NCI-H1048 (cell line): ENCODE data around the gene CLASP1.
"Not testable (repeated sequence)": the region's sequence is repeated elsewhere in the genome, so short reads cannot be mapped to it uniquely, and the experiment has no call there.

Source experiments
- DNase-seq: peaks from one replicate; lab custom pipeline; 2025; lab: John Stamatoyannopoulos, UW

The CLASP1 gene

DNA sequence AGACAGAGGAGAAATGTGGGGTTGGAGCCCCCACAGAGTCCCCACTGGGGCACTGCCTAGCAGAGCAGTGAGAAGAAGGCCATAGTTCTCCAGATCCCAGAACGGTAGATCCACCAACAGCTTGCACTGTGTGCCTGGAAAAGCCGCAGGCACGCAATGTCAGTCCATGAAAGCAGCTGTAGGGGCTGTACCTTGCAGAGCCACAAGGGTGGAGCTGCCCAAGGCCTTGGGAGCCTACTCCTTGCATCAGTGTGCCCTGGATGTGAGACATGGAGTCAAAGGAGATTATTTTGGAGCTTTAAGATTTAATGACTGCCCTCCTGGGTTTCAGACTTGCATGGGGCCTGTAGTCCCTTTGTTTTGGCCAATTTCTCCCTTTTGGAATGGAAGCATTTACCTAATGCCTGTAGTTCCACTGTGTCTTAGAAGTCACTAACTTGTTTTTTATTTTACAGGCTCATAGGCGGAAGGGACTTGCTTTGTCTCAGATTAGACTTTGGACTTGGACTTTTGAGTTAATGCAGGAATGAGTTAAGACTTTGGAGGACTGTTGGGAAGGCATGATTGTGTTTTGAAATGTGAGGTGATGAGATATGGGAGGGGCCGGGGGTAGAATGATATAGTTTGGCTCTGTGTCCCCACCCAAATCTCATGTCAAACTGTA is 274.7 kb downstream of the CLASP1 start:
- not testable (repeated sequence) for DNase-seq

DNA sequence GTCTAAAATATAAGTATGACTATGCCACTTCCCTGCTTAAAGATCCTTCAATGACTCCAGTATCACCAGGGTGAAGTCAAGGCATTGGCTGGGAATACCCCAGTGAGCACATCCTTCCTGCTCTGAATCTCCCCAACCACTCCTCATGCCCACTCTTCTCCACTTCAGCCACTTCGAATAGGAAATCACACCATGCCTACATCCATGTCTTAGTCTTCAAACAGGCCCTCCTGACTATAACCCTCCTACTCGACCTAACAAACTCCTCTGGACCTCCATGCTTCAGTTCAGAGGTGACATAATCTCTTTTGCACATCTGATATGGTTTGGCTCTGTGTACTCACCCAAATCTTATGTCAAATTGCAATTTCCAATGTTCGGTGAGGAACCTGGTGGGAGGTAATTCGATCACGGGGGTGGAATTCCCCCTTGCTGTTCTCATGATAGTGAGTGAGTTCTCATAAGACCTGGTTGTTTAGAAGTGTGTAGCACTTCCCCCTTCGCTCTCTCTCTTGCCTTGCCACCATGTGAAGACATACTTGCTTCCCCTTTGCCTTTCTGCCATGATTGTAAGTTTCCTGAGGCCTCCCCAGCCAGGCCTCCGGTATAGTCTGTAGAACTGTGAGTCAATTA is 276.4 kb downstream of the CLASP1 start:
- DNase-seq: no peak

DNA sequence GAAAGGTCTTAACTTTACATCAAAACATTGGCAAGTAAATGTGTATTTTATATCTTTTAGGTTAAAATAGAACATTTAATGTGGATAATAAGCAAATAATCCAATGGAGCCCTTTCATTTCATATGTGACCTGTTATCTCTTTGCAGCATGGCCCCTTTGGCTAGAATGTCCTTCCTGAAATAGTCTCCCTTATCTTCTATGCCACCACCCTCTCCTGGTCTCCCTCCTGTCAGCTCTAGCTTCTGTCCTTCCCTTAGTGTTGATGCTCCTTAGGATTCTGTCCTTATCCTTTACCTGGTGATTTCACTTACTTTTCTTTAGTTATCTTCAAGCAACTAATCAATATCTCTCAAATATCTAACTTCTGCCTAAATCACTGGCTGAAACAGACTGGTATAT is 277.2 kb downstream of the CLASP1 start:
- DNase-seq: no peak

DNA sequence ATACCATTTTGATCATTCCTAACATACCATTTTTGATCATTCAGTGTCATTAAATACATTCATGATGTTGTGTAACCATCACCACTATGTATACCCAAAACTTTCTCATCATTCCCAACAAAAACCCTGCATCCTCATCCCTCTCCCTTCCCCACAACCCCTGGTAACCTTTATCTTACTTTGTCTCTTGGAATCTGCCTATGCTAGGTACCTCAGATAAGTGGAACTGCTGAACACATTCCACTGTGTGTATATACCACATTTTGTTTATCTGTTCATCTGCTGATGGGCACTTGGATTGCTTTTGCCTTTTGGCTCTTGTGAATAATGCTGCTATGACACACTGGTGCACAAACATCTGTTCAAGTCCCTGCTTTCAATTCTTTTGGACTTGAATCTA is 280.4 kb downstream of the CLASP1 start:
- no peak for DNase-seq

DNA sequence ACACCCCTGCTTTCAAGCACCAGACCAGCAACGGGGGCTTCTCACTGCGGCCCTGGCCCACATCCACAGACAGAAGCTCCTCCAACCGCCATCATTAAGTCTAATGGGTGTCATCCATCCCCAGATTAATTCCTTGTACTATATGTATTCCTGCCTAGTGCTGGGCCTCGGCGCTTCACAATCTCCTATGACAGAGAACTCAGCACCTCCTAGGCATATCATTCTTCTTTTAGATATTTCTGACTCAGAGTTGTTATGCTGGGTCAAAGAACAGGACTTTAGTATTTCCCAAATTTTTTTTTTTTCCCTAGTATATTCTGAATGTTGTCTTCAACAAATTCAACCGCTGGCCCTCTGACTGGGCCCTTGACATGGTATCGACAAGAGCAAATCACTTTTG is 281.1 kb downstream of the CLASP1 start:
- no peak for DNase-seq

DNA sequence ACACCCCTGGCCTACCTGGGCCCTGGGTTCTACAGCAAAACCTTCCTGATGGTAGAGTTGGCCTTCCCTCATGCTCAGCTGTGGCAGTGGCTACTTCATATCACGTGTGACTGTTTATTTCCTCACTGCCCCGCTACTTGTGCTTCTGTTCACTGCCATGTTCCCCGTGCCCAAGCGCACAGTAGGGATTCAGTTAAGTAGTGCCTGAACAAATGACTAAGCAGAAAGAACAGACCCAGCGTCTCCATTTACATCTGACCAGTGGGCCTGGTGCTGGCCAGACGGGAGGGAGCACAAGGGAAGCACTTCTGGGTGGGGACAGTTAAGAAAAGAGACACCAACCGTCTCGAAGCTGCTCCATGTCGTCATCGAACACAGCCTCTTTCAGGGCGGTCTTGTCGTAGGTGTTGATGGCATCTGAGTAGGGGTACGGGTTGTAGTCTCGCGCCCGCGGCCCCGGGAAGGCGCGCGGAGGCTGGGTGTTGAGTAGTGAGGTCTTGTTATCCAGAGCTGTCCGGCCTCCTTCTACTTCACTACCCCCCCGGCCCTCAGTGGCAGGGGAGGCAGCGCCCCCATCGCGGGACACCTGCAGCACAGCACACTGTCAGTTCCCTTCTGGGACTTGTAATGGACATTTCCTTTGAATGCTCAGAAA is 281.9 kb downstream of the CLASP1 start:
- DNase-seq: no peak

DNA sequence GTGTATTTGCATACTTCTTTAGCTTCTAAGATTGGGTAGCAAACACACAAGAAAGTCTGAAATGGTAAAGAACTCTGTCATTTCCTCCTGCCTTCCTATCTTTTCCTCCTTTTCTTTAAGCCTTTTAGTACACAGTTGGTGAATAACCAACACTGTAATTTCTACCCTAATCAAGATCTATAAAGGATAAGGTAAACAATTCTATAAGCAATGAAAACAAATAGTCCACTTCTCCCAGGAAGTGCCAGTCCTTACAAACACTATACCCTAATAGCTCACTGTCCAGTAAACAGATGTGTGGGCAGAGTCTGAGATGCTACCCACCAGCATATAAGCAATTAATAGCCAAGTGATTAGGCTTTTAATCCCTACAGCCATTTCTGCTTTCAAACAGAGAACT is 283.2 kb downstream of the CLASP1 start:
- no peak for DNase-seq

DNA sequence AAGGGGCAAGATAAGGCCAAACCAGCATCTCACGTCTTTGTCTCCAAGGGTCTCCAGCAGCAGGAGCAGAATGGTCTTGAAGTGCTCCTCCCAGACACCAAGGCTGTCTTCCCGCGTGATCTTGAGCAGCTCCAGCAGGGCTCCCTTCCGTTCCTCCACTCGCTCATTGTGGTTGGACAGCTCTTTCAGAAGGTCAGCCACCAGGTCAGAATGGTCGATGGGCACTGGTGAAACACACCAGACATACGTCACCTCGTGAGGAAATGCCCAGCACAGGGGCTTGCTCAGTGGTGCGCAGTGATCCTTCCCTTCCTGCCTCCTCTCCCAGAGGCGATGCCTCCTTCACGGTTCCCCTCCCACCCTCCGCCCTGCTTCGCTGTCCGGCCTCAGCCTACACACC is 284.2 kb downstream of the CLASP1 start:
- DNase-seq: no peak

DNA sequence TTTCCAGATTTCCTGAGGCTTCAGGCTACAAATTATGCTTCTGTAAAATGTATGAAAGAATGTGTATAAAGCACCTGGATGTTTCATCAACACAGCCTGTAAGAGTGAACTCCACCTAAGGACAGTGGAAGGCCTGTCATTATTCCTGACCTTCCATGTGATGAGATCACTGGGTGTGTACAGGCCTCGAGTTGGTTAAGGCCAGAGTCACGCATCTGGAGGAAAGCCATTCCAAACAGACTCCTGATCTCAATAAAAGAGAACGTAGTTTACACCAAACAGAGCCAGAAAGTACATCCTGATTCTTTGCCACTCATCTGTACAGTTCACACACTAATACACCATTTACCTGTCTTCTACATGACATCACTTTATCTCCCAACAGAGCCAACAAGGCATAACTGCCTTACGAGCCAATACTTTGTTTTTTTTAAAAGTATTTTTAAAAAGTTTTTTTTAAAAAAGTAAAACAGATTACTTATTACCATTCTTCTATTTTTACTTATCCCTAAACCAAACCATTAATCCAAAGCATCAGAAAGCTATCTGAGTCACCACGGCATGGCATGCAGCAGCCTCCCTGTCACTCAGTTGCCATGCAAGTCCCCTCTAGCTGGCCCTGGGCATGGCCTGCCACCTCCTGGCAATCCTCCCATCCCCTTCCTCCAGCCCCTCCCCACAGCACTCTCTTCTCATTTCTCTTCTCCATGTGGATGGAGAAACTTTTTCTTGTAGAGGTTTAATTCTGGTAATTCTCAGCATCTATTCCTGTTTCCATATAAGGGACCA is 285.4 kb downstream of the CLASP1 start:
- no peak for DNase-seq

DNA sequence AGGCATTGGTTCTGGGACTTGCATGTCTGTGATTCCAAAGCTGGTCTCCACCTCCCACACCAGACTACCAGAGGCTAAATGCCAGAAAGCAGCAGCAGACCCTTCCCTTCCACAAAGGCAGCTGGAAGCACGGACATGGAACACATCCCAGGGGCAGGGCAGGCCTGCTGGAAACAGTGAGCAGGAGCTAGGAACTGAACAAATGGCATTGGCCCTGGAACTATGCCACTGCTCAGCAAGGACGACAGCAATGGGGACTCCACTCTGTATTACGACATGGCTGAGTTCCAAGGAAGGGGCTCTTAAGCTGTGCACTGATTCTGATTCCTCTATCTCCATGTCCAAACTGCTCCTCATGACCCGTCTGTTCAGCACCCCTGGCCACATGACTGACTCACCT is 286.5 kb downstream of the CLASP1 start:
- DNase-seq: no peak

DNA sequence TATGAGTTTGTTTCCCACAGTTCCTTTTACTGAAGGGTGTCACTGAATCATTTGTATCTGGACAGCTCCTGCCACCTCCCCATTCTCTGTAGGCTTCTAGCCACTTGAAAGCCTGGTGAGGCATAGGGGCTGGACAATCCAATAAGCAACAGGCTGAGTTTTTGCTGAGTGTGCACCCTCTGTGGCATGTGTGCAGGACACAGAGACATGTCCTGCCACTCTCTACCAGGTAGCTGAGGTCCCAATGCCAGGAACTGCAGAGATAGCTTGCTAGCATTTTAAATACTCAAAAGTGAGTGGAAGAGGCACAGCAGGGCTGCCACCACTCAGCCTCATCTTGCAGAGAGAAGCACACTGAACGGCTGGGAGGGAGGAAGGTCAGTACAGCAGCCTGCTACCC is 287.0 kb downstream of the CLASP1 start:
- DNase-seq: no peak

DNA sequence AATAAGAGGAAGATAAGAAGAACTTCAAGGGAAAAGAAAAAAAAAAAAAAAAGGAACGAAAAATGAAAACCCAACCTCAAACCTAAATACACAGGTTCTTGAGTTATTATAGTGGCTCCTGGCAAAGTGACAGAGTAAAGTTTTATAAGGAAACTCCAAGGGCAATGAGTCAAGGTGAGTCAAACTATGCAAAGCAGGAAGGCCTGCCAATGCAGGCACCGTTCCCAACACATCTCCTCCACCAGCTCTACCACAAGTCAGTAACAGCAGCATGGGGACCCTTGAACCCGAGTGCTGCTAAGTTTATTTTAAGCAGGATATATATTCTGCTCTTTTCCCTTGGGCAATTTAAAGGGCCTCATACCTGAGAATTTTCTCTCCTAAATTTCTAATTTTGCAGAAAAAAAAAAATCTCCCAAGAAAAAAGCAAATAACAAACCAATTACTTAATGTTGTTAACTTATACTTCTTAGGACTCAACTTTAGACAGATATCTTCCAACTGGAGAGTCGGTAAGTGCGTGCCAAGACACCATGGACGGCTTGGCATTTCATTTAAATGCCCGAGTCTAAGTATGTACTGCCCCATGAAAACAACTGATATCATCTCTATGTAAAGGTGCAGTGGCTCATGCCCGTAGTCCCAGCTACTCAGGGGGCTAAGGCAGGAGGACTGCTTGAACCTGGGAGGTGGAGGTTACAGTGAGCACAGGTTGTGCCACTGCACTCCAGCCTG is 288.5 kb downstream of the CLASP1 start:
- no peak for DNase-seq

DNA sequence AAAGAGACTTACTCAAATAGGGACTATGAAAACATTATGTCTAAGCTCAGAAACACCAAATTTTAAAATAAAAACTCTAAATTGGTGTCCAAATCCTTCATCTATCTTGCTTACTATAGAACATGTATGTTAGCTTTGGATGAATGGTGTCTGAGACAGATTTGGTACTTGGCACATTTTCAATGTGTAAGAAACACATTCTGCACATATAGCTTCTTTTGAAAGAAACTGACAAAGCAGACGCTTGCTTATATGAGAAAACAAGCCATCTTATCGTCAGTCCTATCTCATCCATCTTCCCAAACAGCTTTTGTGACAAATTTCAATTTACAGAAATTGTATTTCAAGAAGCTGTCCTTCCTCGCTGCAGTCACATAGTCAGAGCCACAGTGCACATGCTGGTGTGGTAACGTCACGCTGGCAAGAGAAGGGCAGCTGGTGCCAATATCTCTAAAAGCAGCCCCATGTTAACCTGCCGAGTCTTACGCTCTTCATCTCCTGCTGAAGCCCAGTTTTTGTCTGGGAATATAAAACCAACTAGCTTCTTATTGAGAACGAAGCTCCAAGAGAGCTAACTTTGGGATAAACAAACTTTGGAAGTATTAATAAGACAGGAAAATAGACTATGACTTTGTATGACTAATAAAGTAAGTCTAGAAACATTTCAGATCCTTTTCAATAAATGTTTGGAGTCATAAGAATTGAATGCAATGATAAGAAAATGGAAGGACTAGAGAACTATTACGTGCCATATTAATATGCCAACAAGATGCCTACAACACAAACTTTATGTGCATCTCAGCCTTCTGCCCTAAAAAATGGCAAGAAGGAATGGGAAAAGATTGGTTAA is 289.3 kb downstream of the CLASP1 start:
- no peak for DNase-seq

DNA sequence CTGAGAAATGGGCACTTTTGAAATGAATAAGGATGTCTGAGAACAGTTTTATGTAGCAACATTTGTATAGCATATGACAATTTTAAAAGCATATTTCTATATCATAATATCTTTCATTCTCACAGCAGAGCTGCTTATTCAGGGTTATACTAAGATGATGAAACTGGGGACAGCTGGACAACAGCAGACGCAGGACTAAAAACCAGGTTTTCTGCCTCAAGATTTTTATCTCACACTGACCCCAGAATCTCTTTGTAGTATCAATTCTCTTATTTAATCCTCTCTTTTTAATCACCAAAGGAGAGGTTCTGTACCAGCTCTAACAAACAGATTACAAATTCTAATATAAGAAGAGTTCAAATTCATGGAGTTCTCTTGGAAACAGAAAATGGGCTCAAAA is 290.1 kb downstream of the CLASP1 start:
- no peak for DNase-seq

DNA sequence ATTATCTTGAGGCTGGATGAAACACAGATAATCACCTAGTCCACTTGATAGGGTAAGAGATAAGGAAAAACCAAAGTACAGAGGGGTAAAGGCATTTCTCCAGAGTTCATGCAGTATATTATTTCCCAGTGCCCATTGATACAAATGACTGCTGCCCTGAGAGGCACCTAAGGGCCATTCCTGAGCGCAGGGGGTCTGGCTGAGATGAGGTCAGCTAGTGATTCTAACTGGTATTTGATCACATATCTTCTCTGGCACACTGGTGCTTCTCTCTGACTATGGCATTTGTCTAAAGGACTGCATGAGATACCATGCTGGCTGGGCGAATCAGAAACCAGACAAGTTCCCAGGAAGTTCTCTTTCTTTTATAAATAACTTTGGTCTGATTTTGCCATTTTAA is 291.0 kb downstream of the CLASP1 start:
- DNase-seq: no peak

DNA sequence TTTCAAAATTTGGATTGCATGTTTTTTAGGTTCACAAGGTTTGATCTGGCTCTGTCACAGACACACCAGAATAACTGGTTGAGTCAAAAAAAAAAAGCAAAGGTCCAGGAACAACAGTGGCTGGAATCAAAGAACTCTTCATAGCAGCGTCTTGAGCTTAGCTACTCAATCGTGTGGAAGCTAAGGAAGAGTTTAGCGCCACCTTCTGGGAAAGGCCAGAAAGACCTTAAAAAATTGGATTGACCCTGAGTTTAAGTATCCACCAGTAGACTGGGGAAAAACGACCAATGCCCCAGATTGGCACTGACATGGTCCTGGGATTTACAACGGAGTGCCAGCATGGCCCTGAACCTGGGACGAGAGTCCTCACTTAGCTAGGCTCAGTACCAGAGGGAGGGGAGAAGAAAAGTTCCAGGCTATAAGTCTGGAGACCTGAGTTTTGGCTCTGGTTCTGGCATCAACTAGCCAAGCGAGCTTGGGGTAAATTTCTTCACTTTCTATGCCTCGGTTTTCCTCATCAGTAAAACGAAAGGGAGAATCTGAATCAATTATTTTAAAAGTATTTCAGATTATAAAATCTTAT is 293.1 kb downstream of the CLASP1 start:
- DNase-seq: peak; percentile 9

DNA sequence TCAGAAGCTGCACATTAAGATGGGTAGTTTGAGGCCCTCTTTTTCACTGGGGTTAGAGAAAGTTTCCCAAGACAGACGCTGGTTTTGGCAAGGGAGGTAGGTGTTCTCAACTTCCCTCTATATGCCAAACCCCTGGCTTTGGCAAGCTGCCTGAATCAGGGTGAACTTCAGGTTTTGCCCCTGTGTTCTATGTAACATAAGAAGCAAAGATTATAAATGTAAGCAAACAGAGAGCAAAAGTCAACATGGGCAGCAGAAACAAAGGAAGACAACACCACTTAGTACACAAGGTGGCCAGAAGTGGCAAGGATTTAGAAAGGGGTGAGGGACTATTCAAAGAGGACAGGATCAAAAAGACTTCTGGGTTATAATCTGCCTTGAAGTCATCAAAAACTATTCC is 293.8 kb downstream of the CLASP1 start:
- no peak for DNase-seq

DNA sequence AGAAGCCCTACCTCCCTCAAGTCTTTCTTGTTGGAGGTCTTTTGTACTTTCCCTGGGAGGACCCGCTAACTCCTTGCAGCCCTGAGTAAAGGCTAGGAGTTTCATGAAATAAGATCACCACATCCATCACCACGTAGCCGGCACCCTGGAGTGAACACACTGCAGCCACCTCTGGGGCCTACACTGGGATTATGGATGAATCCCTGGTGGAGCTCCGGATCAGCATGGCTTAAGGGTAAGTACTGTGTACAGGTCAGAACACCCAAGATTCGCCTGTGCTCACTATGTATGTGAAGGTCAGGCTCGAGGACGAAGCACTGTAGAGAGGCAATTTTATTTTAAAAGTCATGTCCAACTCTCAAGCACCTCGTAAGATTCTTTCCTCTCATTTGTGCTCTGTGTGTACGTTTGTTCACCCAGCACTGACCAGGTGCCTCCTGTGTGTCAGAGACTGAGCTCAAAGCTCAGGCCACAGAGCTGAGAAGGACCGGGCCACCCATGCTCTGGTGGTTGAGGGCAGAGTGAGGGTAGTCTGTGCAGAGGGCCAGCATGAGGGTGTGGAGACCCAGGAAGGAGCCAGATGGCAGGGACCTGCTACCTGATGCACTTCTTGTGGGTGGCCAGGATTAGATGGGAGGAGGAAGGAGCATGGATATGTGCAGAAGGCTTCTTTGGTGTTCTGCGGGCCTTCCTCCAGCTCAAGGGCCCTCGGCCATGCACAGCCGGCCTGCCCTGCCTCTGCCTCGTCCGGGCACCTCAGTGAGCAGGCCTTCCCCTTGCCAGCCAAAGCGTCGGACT is 297.5 kb downstream of the CLASP1 start:
- DNase-seq: no peak

DNA sequence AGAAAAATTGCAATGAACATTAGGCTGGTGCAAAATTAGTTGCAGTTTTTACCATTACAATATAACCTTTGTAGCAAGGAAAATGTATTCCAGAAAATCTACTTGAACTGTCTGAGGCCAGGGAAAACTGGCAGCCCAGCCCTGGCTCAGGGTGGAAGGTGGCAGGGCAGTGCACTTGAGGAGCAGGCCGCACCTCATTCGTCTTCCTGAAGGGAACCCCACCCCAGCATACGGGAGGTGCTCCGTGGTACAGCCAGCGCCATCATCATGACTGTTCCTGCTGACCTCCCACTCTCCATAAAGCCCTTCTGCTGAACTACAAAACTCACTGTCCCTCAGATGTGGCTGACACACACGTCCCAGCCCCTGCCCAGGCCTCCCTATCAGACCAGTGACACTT is 298.4 kb downstream of the CLASP1 start:
- no peak for DNase-seq

DNA sequence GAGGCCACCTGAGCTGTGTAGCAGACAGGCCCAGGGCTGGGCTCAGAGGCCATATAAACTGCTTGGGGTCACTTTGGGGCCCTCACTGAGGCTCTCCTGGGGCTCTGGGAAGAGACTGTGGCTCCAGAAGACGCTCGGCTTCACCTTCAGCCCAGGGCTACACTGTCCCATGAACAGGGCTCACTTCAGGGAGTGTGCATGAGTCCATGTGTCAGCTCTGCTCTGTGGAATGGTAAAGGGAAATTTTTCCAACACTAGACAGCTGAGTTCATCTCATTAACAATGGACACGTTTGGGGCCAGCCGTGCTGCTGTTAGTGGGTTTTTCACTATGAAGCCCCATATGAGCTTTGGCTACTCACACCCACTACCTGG is 298.9 kb downstream of the CLASP1 start:
- no peak for DNase-seq
